A549 treated with GW870086 at 1 μM for 4 hours (cell line): ENCODE data around the gene FLT1. TPM values are rescaled to one million over a fixed set of nuclear protein-coding genes. Genes with fewer than 3 reads are reported as not detected.

Experiments used
- total RNA-seq: library from RNA; stranded (reverse); fragments of 200-300 nt; extraction: Qiagen RNA extraction; gene quantifications from 5 replicates; pipeline ENCODE4 v1.2.3, GENCODE V29; 2022; ENCODE audit warnings: low read depth

The FLT1 gene
- total RNA-seq = 0.02 to 0.05 TPM in 2 of 5 replicates, not detected in the others

GRCh38 chr13:28494778-28495537 lies at the start of gene FLT1:
Gene FLT1 (minus strand): TSS chr13:28495128. CDS start chr13:28494843, 285 bp downstream.

Other genes with a start within 250 kb of the FLT1 start
- 115 to 124 TPM (median 119 TPM) in 5 replicates for gene POMP, start 164.0 kb upstream of the FLT1 start, total RNA-seq
- gene SLC46A3, start 223.8 kb upstream of the FLT1 start, total RNA-seq = 1.5 to 2.0 TPM (median 1.9 TPM) in 5 replicates